ENCODE data around the gene LMBR1L.

DNA sequence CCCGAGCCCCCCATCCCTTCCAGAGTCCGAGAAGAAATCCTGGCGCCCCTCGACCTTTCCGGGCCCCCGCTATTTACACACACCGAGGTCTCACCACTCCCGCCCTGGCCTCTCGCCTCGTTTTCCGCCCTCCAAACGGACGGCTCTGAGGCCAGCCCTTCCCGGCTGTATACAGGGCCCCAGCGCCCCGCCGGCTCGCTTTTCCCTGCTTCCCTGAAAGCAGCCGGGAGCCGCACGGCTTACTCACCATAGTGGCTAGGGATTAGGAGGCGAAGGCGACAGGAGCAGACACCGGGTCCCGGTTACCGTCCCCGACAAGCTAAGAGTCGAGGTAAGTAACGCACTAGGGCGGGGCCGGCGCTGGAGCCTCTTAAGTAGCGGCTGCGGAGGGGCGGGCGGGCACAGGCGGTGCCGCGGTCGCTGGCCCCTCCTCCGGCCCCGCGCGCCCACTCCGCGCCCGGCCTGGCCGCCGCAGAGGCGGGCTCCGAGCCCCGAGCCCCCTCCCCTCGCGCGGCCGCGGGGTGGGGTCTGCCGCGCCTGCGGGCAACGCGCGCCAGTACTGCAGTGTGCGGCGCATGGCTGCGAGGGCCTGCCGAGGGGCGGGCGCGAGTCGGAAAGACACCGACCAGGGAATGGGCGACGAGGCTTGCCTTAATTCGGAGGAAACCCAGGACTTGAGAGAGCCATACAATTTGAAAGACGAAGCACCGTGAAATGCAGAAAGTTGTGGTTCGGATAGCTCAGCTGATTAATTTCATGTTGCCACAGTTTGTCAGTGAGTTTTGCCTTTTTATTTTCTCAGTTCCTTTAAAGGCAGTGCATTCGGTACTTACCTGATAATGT, 20.6 kb upstream of the LMBR1L start, which contains the start of gene TUBA1B:
- TF ChIP-seq EZH2 (IDR thresholded peaks at IDR 0.05; ENCODE audit: borderline replicate concordance, insufficient read depth, low read length, poor library complexity, severe bottlenecking), result no peak
- TF ChIP-seq, protein P1, sequence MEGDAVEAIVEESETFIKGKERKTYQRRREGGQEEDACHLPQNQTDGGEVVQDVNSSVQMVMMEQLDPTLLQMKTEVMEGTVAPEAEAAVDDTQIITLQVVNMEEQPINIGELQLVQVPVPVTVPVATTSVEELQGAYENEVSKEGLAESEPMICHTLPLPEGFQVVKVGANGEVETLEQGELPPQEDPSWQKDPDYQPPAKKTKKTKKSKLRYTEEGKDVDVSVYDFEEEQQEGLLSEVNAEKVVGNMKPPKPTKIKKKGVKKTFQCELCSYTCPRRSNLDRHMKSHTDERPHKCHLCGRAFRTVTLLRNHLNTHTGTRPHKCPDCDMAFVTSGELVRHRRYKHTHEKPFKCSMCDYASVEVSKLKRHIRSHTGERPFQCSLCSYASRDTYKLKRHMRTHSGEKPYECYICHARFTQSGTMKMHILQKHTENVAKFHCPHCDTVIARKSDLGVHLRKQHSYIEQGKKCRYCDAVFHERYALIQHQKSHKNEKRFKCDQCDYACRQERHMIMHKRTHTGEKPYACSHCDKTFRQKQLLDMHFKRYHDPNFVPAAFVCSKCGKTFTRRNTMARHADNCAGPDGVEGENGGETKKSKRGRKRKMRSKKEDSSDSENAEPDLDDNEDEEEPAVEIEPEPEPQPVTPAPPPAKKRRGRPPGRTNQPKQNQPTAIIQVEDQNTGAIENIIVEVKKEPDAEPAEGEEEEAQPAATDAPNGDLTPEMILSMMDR (IDR thresholded peaks at IDR 0.05; ENCODE audit: poor library complexity, severe bottlenecking), result no peak
- TF ChIP-seq RAD21 (conservative IDR thresholded peaks at IDR 0.05), result peak; percentile 23
- peak; percentile 95 for TF ChIP-seq POLR2AphosphoS5 (IDR thresholded peaks at IDR 0.05)

Measured in neural cell (in vitro differentiated cells).